SK-N-SH (cell line): ENCODE measurements around the gene KCTD7. TPM values are rescaled to one million over a fixed set of nuclear protein-coding genes. Genes with fewer than 3 reads are reported as not detected.

ENCODE experiments used
- CTCF ChIA-PET: fragments of 300-600, 350-600 bp; formaldehyde crosslinking; extraction: SDS; loops from one replicate; lab custom pipeline; 2021; lab: Yijun Ruan, JAX
- POLR2A ChIA-PET: fragments of 350-600 bp; sonication (Branson Sonifier 250); formaldehyde crosslinking; extraction: SDS; loops from one replicate; lab custom pipeline; 2020; ENCODE audit warnings: antibody characterized with exemption, inconsistent platforms; lab: Yijun Ruan, JAX
- DNase-seq: peaks from one replicate; pipeline ENCODE4 v3.0.0; 2012
- H2AFZ ChIP-seq: fragments of 200-600 bp; sonication (generic); 2 replicates; pipeline ENCODE4 v1.8.1; 2016; ENCODE audit warnings: antibody characterized with exemption, mild to moderate bottlenecking, low read depth
- H3F3A ChIP-seq: fragments of 200-600 bp; sonication (generic); replicated peaks from 2 replicates; pipeline ENCODE3; 2016; ENCODE audit warnings: antibody characterized with exemption, mild to moderate bottlenecking; ENCODE audit not compliant: insufficient read depth
- H3K27ac ChIP-seq, 2 experiments: fragments of 200-500 bp in 1 of 2; fragments of 200-600 bp in 1 of 2; sonication (Bioruptor generic) in 1 of 2; sonication (generic), shearing (Covaris generic) in 1 of 2; 2 replicates each; pipeline versions ENCODE4 v1.5.1 to v1.6.1; 2014 to 2016; ENCODE audit warnings: low read depth in 2 of 2, inconsistent platforms in 1 of 2, low read length in 1 of 2, mild to moderate bottlenecking in 1 of 2, mixed read lengths in 1 of 2
- H3K27me3 ChIP-seq: fragments of 200-600 bp; sonication (generic), shearing (Covaris generic); 2 replicates; pipeline ENCODE4 v1.6.1; 2016; ENCODE audit warnings: mixed run types; ENCODE audit not compliant: insufficient read depth
- H3K36me3 ChIP-seq, 2 experiments: fragments of 200-500 bp in 1 of 2; fragments of 200-600 bp in 1 of 2; sonication (Bioruptor generic) in 1 of 2; sonication (generic) in 1 of 2; replicated peaks in 1 of 2; 2 replicates each; pipeline versions ENCODE3 to v1.5.1; 2014 to 2016; ENCODE audit warnings: low read length in 1 of 2, mild to moderate bottlenecking in 1 of 2; ENCODE audit not compliant: insufficient read depth in 2 of 2, control insufficient read depth in 1 of 2
- H3K4me1 ChIP-seq, 2 experiments: fragments of 200-500 bp in 1 of 2; fragments of 200-600 bp in 1 of 2; sonication (Bioruptor generic) in 1 of 2; sonication (generic), shearing (Covaris generic) in 1 of 2; 2 replicates each; pipeline versions ENCODE4 v1.5.1 to v1.6.1; 2014 to 2016; ENCODE audit warnings: low read depth in 1 of 2, low read length in 1 of 2, mixed run types in 1 of 2; ENCODE audit not compliant: insufficient read depth in 2 of 2, control insufficient read depth in 1 of 2
- H3K4me2 ChIP-seq: fragments of 200-600 bp; sonication (generic), shearing (Covaris generic); 2 replicates; pipeline ENCODE4 v1.6.1; 2017; ENCODE audit warnings: mixed run types
- H3K4me3 ChIP-seq, 2 experiments: fragments of 200-500 bp in 1 of 2; fragments of 200-600 bp in 1 of 2; sonication (Bioruptor generic) in 1 of 2; sonication (generic), shearing (Covaris generic) in 1 of 2; 2 replicates each; pipeline versions ENCODE4 v1.5.1 to v1.8.1; 2014 to 2016; ENCODE audit warnings: low read depth in 2 of 2, inconsistent platforms in 1 of 2, low read length in 1 of 2, mild to moderate bottlenecking in 1 of 2, mixed read lengths in 1 of 2, moderate library complexity in 1 of 2
- H3K79me2 ChIP-seq: fragments of 200-600 bp; sonication (generic); 2 replicates; pipeline ENCODE4 v1.8.1; 2017; ENCODE audit warnings: mild to moderate bottlenecking; ENCODE audit not compliant: insufficient read depth
- H3K9ac ChIP-seq: fragments of 200-600 bp; sonication (generic); 2 replicates; pipeline ENCODE4 v1.6.1; 2017; ENCODE audit warnings: mixed run types
- H3K9me2 ChIP-seq: fragments of 200-600 bp; sonication (generic); 2 replicates; pipeline ENCODE4 v1.6.1; 2017; ENCODE audit warnings: mixed run types
- H3K9me3 ChIP-seq: fragments of 200-600 bp; sonication (generic); 2 replicates; pipeline ENCODE4 v1.6.1; 2017; ENCODE audit warnings: mixed run types, mild to moderate bottlenecking, moderate library complexity
- H4K20me1 ChIP-seq: fragments of 200-600 bp; sonication (generic); 2 replicates; pipeline ENCODE4 v1.6.1; 2017; ENCODE audit warnings: mild to moderate bottlenecking, mixed run types; ENCODE audit not compliant: insufficient read depth
- ELF1 ChIP-seq: IDR thresholded peaks from 2 replicates; pipeline ENCODE4 v1.4.0; 2012
- EP300 ChIP-seq, 2 experiments: IDR thresholded peaks; 2 replicates each; pipeline versions ENCODE4 v1.4.0 to v1.6.1; 2012; ENCODE audit warnings: borderline replicate concordance in 1 of 2, low read depth in 1 of 2, low read length in 1 of 2
- FOXM1 ChIP-seq: IDR thresholded peaks from 2 replicates; pipeline ENCODE4 v1.4.0; 2012; ENCODE audit warnings: low read depth, mild to moderate bottlenecking
- MEF2A ChIP-seq: IDR thresholded peaks from 2 replicates; pipeline ENCODE4 v1.4.0; 2012; ENCODE audit warnings: low read depth, borderline replicate concordance
- NFIC ChIP-seq: IDR thresholded peaks from 2 replicates; pipeline ENCODE4 v1.4.0; 2012; ENCODE audit warnings: borderline replicate concordance
- RAD21 ChIP-seq: IDR thresholded peaks from 2 replicates; pipeline ENCODE4 v1.6.1; 2012; ENCODE audit warnings: mild to moderate bottlenecking, low read length
- RCOR1 ChIP-seq: fragments of 150-350 bp; IDR thresholded peaks from 2 replicates; pipeline ENCODE4 v1.6.1; 2017; ENCODE audit warnings: antibody characterized with exemption, low read length
- RFX5 ChIP-seq: IDR thresholded peaks from 2 replicates; pipeline ENCODE4 v1.6.1; 2012; ENCODE audit warnings: mild to moderate bottlenecking, improper control_type of control experiment, low read length
- RXRA ChIP-seq: IDR thresholded peaks from 2 replicates; pipeline ENCODE4 v1.4.0; 2012; ENCODE audit warnings: low read depth, mild to moderate bottlenecking, borderline replicate concordance
- SMC3 ChIP-seq: IDR thresholded peaks from 2 replicates; pipeline ENCODE4 v1.6.1; 2012; ENCODE audit warnings: low read depth, low read length, improper control_type of control experiment
- TCF12 ChIP-seq: IDR thresholded peaks from 2 replicates; pipeline ENCODE4 v1.4.0; 2012
- WGBS: methylation state at CpG from one replicate; pipeline ENCODE4 v1.1.6; 2017; ENCODE audit warnings: low lambda C conversion rate; 5-methylcytosine and 5-hydroxymethylcytosine counted together
- polyA plus RNA-seq, 3 experiments: library from polyadenylated mRNA; depleted of rRNA; stranded (reverse); fragments of >200 nt; gene quantifications; 2 replicates each; pipeline ENCODE4 v1.2.3, GENCODE V29; 2012
- TF ChIP-seq, protein P1 (sequence below): IDR thresholded peaks from 2 replicates; pipeline ENCODE4 v1.4.0; 2012; ENCODE audit warnings: low read depth
- TF ChIP-seq, protein P2 (sequence below): IDR thresholded peaks from 2 replicates; pipeline ENCODE4 v1.6.1; 2012; ENCODE audit warnings: mild to moderate bottlenecking, low read depth, low read length, moderate library complexity
- TF ChIP-seq, protein P3 (sequence below): IDR thresholded peaks from 2 replicates; pipeline ENCODE4 v1.4.0; 2012; ENCODE audit warnings: low read depth, borderline replicate concordance
- TF ChIP-seq, protein P4 (sequence below): IDR thresholded peaks from 2 replicates; pipeline ENCODE4; 2012

KCTD7 gene
- polyA plus RNA-seq, 1 of the 3 experiments (the other 2 are of a cell fraction): 19.5 TPM

DNA sequence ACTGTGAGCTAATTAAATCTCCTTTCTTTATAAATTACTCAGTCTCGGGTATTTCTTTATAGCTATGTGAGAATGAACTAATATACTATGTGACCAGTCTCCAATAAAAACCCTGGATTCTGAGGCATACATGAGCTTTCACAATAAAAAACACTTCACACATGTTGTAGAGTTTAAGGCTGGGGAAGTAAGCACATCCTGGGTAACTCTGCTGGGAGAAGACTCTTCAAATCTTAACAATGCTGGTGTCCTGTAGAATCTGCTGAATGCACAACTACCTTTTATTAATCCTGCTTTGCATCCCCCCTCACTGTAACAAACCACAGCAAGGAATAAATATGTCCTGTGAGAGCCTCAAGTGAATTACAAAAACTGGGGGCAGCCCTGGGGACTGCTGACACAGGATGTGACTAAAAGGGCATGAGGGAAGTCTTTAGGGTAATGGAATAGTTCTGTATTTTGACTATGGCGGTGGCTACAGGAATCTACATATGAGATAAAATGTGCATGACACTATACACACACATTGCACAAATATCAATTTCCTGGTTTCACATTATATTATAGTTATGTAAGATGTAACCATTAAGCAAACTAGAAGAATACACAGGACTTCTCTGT, 45.1 kb upstream of the KCTD7 start:
- H3K9ac ChIP-seq: no peak overlapping the region
- no peak for DNase-seq
- CTCF ChIA-PET: interaction anchor here (3.4 kb wide), 1 partner anchor 26 kb away, joined by 14 read pairs; no protein-coding TSS in a partner anchor
- POLR2A ChIA-PET: interaction anchor here (0.7 kb wide), 1 partner anchor 45 kb away, joined by 4 read pairs; the partner anchor contains the start of gene KCTD7
- peaks cover 11 to 20% of the 10 kb centered on the region in 2 experiments for H3K36me3 ChIP-seq
- H3K79me2 ChIP-seq: peaks cover 98% of the 10 kb centered on the region
- TF ChIP-seq EP300 (IDR thresholded peaks at IDR 0.05; ENCODE audit: borderline replicate concordance in 1 of 2, low read depth in 1 of 2, low read length in 1 of 2): no peak
- TF ChIP-seq FOXM1: no peak
- no peak for TF ChIP-seq ELF1
- TF ChIP-seq, protein P1, sequence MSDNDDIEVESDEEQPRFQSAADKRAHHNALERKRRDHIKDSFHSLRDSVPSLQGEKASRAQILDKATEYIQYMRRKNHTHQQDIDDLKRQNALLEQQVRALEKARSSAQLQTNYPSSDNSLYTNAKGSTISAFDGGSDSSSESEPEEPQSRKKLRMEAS: no peak
- TF ChIP-seq, protein P2, sequence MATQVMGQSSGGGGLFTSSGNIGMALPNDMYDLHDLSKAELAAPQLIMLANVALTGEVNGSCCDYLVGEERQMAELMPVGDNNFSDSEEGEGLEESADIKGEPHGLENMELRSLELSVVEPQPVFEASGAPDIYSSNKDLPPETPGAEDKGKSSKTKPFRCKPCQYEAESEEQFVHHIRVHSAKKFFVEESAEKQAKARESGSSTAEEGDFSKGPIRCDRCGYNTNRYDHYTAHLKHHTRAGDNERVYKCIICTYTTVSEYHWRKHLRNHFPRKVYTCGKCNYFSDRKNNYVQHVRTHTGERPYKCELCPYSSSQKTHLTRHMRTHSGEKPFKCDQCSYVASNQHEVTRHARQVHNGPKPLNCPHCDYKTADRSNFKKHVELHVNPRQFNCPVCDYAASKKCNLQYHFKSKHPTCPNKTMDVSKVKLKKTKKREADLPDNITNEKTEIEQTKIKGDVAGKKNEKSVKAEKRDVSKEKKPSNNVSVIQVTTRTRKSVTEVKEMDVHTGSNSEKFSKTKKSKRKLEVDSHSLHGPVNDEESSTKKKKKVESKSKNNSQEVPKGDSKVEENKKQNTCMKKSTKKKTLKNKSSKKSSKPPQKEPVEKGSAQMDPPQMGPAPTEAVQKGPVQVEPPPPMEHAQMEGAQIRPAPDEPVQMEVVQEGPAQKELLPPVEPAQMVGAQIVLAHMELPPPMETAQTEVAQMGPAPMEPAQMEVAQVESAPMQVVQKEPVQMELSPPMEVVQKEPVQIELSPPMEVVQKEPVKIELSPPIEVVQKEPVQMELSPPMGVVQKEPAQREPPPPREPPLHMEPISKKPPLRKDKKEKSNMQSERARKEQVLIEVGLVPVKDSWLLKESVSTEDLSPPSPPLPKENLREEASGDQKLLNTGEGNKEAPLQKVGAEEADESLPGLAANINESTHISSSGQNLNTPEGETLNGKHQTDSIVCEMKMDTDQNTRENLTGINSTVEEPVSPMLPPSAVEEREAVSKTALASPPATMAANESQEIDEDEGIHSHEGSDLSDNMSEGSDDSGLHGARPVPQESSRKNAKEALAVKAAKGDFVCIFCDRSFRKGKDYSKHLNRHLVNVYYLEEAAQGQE: no peak
- TF ChIP-seq RXRA: no peak
- no peak for TF ChIP-seq RFX5
- no peak for TF ChIP-seq SMC3
- no peak for TF ChIP-seq RCOR1
- TF ChIP-seq TCF12: no peak
- no peak for TF ChIP-seq RAD21
- no peak for TF ChIP-seq NFIC
- TF ChIP-seq, protein P3, sequence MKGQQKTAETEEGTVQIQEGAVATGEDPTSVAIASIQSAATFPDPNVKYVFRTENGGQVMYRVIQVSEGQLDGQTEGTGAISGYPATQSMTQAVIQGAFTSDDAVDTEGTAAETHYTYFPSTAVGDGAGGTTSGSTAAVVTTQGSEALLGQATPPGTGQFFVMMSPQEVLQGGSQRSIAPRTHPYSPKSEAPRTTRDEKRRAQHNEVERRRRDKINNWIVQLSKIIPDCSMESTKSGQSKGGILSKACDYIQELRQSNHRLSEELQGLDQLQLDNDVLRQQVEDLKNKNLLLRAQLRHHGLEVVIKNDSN: no peak
- TF ChIP-seq MEF2A: no peak
- TF ChIP-seq, protein P4, sequence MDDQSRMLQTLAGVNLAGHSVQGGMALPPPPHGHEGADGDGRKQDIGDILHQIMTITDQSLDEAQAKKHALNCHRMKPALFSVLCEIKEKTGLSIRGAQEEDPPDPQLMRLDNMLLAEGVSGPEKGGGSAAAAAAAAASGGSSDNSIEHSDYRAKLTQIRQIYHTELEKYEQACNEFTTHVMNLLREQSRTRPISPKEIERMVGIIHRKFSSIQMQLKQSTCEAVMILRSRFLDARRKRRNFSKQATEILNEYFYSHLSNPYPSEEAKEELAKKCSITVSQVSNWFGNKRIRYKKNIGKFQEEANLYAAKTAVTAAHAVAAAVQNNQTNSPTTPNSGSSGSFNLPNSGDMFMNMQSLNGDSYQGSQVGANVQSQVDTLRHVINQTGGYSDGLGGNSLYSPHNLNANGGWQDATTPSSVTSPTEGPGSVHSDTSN: no peak
- WGBS: 92% methylated on average over 2 of the region's 2 CpGs
- no peak overlapping the region for H3K27ac ChIP-seq
- H3K4me2 ChIP-seq: no peak overlapping the region
- no peaks in the 10 kb centered on the region for H3F3A ChIP-seq
- H4K20me1 ChIP-seq: peaks cover 98% of the 10 kb centered on the region
- H3K27me3 ChIP-seq: no peaks in the 10 kb centered on the region
- no peaks in the 10 kb centered on the region for H3K9me2 ChIP-seq
- H3K9me3 ChIP-seq: no peaks in the 10 kb centered on the region
- no peak overlapping the region for H3K4me3 ChIP-seq
- no peak overlapping the region for H2AFZ ChIP-seq
- H3K4me1 ChIP-seq: no peaks in the 10 kb centered on the region
